ENCODE data around the gene TNFSF11.

- no peak for TF ChIP-seq CTCF (conservative IDR thresholded peaks at IDR 0.05; ENCODE audit: low read depth in 2 of 2)
- no peak for TF ChIP-seq EZH2 (IDR thresholded peaks at IDR 0.05; ENCODE audit: low read depth, unreplicated experiment)
- TF ChIP-seq CREB1 (CRISPR knock-in tag; IDR thresholded peaks at IDR 0.05; ENCODE audit: low read depth), result no peak
- TF ChIP-seq POLR2AphosphoS5 (IDR thresholded peaks at IDR 0.05; ENCODE audit: low read depth), result no peak
- no peak for TF ChIP-seq EZH2phosphoT487 (IDR thresholded peaks at IDR 0.05; ENCODE audit: unreplicated experiment)
- no peak for TF ChIP-seq ETS1 (IDR thresholded peaks at IDR 0.05)
- no peak for TF ChIP-seq JUNB (IDR thresholded peaks at IDR 0.05; ENCODE audit: unreplicated experiment)
- no peak for TF ChIP-seq REST (IDR thresholded peaks at IDR 0.05; ENCODE audit: unreplicated experiment)
- no peak for TF ChIP-seq ZNF114 (CRISPR knock-in tag; IDR thresholded peaks at IDR 0.05)
- no peak for TF ChIP-seq STAT1 (IDR thresholded peaks at IDR 0.05; ENCODE audit: unreplicated experiment)
- TF ChIP-seq NANOG (IDR thresholded peaks at IDR 0.05; ENCODE audit: borderline replicate concordance), result no peak
- TF ChIP-seq ZNF331 (CRISPR knock-in tag; IDR thresholded peaks at IDR 0.05; ENCODE audit: low read depth), result no peak
These were observed 69.1 kb downstream of the TNFSF11 start for GRCh38 chr13:42643076-42643475.
